Stomach (tissue), 9 donors: ENCODE data around the gene ATOH8. TPM values are rescaled to one million over a fixed set of nuclear protein-coding genes. Genes with fewer than 3 reads are reported as not detected.

Source experiments
- DNase-seq, 2 donors: peaks; one replicate each; pipeline versions ENCODE4 v3.0.0 to v3.0.0-alpha.2; 2013 to 2019
- H3K27ac ChIP-seq, 5 donors: fragments of 200-600 bp in 4 of 5; sonication (generic) in 4 of 5; one replicate each; pipeline ENCODE4 v1.5.1; 2013 to 2019; ENCODE audit warnings: mild to moderate bottlenecking in 1 of 5, moderate library complexity in 1 of 5
- H3K27me3 ChIP-seq, 3 donors: fragments of 200-600 bp; sonication (generic); one replicate each; pipeline ENCODE4 v1.5.1; 2017 to 2019; ENCODE audit warnings: mixed run types in 1 of 3
- H3K36me3 ChIP-seq, 4 donors: fragments of 200-600 bp; sonication (generic); 1 replicate in 3 of 4; 2 replicates in 1 of 4; pipeline ENCODE4 v1.5.1; 2016 to 2019
- H3K4me1 ChIP-seq, 4 donors: fragments of 200-600 bp; sonication (generic); one replicate each; pipeline ENCODE4 v1.5.1; 2016 to 2019
- H3K4me3 ChIP-seq, 4 donors: fragments of 200-600 bp; sonication (generic) in 3 of 4; one replicate each; pipeline ENCODE4 v1.5.1; 2016 to 2019; ENCODE audit warnings: mild to moderate bottlenecking in 1 of 4
- H3K9me3 ChIP-seq, 4 donors: fragments of 200-600 bp; sonication (generic); one replicate each; pipeline ENCODE4 v1.5.1; 2016 to 2019
- CTCF ChIP-seq, 7 experiments: fragments of 450-650 bp in 4 of 7; fragments of 200-600 bp in 3 of 7; sonication (generic) in 3 of 7; IDR thresholded peaks; one replicate each; pipeline ENCODE4 v1.5.1; 2016 to 2019; ENCODE audit warnings: antibody characterized with exemption in 7 of 7, control low read depth in 2 of 7, mild to moderate bottlenecking in 1 of 7
- EP300 ChIP-seq: sonication (generic); formaldehyde crosslinking; IDR thresholded peaks from one replicate; pipeline ENCODE4 v1.6.1; 2017; ENCODE audit warnings: antibody characterized with exemption
- POLR2A ChIP-seq, 4 donors: fragments of 450-650 bp; IDR thresholded peaks; one replicate each; pipeline ENCODE4 v1.6.1; 2016; ENCODE audit warnings: antibody characterized with exemption in 4 of 4, control low read depth in 2 of 4, mild to moderate bottlenecking in 1 of 4, moderate library complexity in 1 of 4
- POLR2AphosphoS5 ChIP-seq, 3 donors: sonication (generic); formaldehyde crosslinking; IDR thresholded peaks; one replicate each; pipeline ENCODE4 v1.6.1; 2016; ENCODE audit warnings: antibody characterized with exemption in 3 of 3
- WGBS, 5 donors: extraction: QIAGEN DNeasy Blood & Tissue Kit in 3 of 5; methylation state at CpG; one replicate each; pipeline versions ENCODE4 v1.1.5 to v1.1.7; 2013 to 2018; 5-methylcytosine and 5-hydroxymethylcytosine counted together
- intact Hi-C: fragments of 100-400 bp; cut with DNase I; formaldehyde crosslinking; loops from one replicate; pipeline ENCODE4 v1.15.1; 2023; ENCODE audit warnings: low total_unique reads
- polyA plus RNA-seq, 3 donors: library from polyadenylated mRNA; stranded (reverse); fragments of 200-250 nt; gene quantifications; one replicate each; pipeline ENCODE4 v1.2.3, GENCODE V29; 2013
- total RNA-seq, 5 donors: library from RNA; depleted of rRNA; stranded (reverse); fragments of >200 nt; gene quantifications; one replicate each; pipeline versions ENCODE4 v1.1.0 to v1.2.3, GENCODE V29; 2014 to 2016
- donor health status: healthy with polysubstance abuse.
- donor health status: Bipolar disorder and iron deficiency.
- donor health status: healthy.

Gene ATOH8
- total and polyA plus RNA-seq, 8 donors, result 2.3 to 23.2 (median 13.3) TPM

- intact Hi-C loops, result no loop called here
- no peaks in the 10 kb centered on the region for H3K9me3 ChIP-seq
- 47 to 62% (median 57%) methylated on average over 15 of the region's 15 CpGs for WGBS, 5 donors
- no peaks in the 10 kb centered on the region for H3K27me3 ChIP-seq
- TF ChIP-seq CTCF (IDR thresholded peaks at IDR 0.05), result no peak
- no peak overlapping the region for H3K4me3 ChIP-seq
- no peak for DNase-seq
- H3K27ac ChIP-seq, result no peak overlapping the region
- peaks cover 15 to 67% (median 22%) of the 10 kb centered on the region in 4 donors for H3K4me1 ChIP-seq
- no peaks in the 10 kb centered on the region for H3K36me3 ChIP-seq
These were observed 36.3 kb upstream of the ATOH8 start for GRCh38 chr2:85717308-85718008.

- no peak for DNase-seq
- Histone ChIP-seq H3K9me3 (no peaks in the 10 kb centered on the region), H3K4me1 (peaks cover 10 to 61% (median 17%) of the 10 kb centered on the region in 4 donors), H3K27me3 (no peaks in the 10 kb centered on the region), H3K36me3 (no peaks in the 10 kb centered on the region), H3K4me3 (no peak overlapping the region), H3K27ac (no peak overlapping the region)
- WGBS, 5 donors, result 62 to 78% (median 67%) methylated on average over 3 to 7 of the region's 7 CpGs
- no peak for TF ChIP-seq EP300
- no peak for TF ChIP-seq CTCF (IDR thresholded peaks at IDR 0.05)
- TF ChIP-seq POLR2A (IDR thresholded peaks at IDR 0.05), result no peak
- TF ChIP-seq POLR2AphosphoS5 (IDR thresholded peaks at IDR 0.05), result no peak
- intact Hi-C loops, result no loop called here
These were observed 35.8 kb upstream of the ATOH8 start for GRCh38 chr2:85718009-85718391.

- Histone ChIP-seq H3K9me3 (no peaks in the 10 kb centered on the region), H3K36me3 (no peaks in the 10 kb centered on the region), H3K27ac (peak overlapping the region in 1 of 5 donors; percentile 1), H3K4me3 (no peak overlapping the region), H3K27me3 (no peaks in the 10 kb centered on the region), H3K4me1 (peaks cover under 1 to 51% (median 8%) of the 10 kb centered on the region in 4 donors)
- TF ChIP-seq POLR2A (IDR thresholded peaks at IDR 0.05), result no peak
- no peak for TF ChIP-seq CTCF (IDR thresholded peaks at IDR 0.05)
- peak in 1 of 3 donors; percentile 28 for TF ChIP-seq POLR2AphosphoS5 (IDR thresholded peaks at IDR 0.05)
- intact Hi-C loops, result no loop called here
- peak in 1 of 2 donors; percentile 50 for DNase-seq
- WGBS, 5 donors, result 55 to 73% (median 56%) methylated on average over 10 of the region's 10 CpGs
These were observed 34.8 kb upstream of the ATOH8 start for GRCh38 chr2:85718885-85719492.

GRCh38 chr2:85719609-85720240 lies 34.1 kb upstream of the ATOH8 start:
- Histone ChIP-seq H3K4me1 (peaks cover 0 to 44% (median 3%) of the 10 kb centered on the region in 4 donors), H3K27ac (no peak overlapping the region), H3K36me3 (no peaks in the 10 kb centered on the region), H3K9me3 (no peaks in the 10 kb centered on the region), H3K4me3 (no peak overlapping the region), H3K27me3 (no peaks in the 10 kb centered on the region)
- TF ChIP-seq CTCF (IDR thresholded peaks at IDR 0.05), result no peak
- TF ChIP-seq EP300, result no peak
- TF ChIP-seq POLR2AphosphoS5 (IDR thresholded peaks at IDR 0.05), result no peak
- TF ChIP-seq POLR2A (IDR thresholded peaks at IDR 0.05), result no peak
- DNase-seq, result no peak
- 81 to 91% (median 83%) methylated on average over 6 of the region's 6 CpGs for WGBS, 5 donors
- intact Hi-C loops, result no loop called here
